Mononuclear cell (primary cell): ENCODE measurements around the gene FLNC. TPM values are rescaled to one million over a fixed set of nuclear protein-coding genes. Genes with fewer than 3 reads are reported as not detected.

ENCODE experiments used
- H3K27me3 ChIP-seq: 2 replicates; pipeline ENCODE4 v1.6.0; 2011; ENCODE audit warnings: low read length, control low read depth; ENCODE audit not compliant: insufficient read depth
- H3K4me1 ChIP-seq: 2 replicates; pipeline ENCODE4 v1.5.1; 2011; ENCODE audit warnings: mild to moderate bottlenecking, low read length, control low read depth; ENCODE audit not compliant: insufficient read depth
- H3K4me3 ChIP-seq: 2 replicates; pipeline ENCODE4 v1.5.1; 2011; ENCODE audit warnings: mild to moderate bottlenecking, low read length, moderate library complexity
- H3K9me3 ChIP-seq: 2 replicates; pipeline ENCODE4 v1.5.1; 2011; ENCODE audit warnings: low read depth, mild to moderate bottlenecking, control low read depth, low read length
- total RNA-seq: library from RNA; depleted of rRNA; stranded (reverse); fragments of >200 nt; gene quantifications from one replicate; pipeline ENCODE4 v1.2.3, GENCODE V29; 2012

Gene FLNC
- total RNA-seq, 1 donor, result under 0.01 TPM

GRCh38 chr7:128903621-128904361, 73.6 kb downstream of the FLNC start:
- Histone ChIP-seq H3K4me1 (no peaks in the 10 kb centered on the region), H3K27me3 (no peaks in the 10 kb centered on the region), H3K9me3 (peaks cover 10% of the 10 kb centered on the region), H3K4me3 (no peak overlapping the region)

- Histone ChIP-seq H3K27me3 (peaks cover 6% of the 10 kb centered on the region), H3K9me3 (peaks cover 2% of the 10 kb centered on the region), H3K4me3 (no peak overlapping the region), H3K4me1 (no peaks in the 10 kb centered on the region)
Measured at GRCh38 chr7:128904381-128905197, 74.4 kb downstream of the FLNC start.

GRCh38 chr7:128906001-128906765, 76.0 kb downstream of the FLNC start:
- no peak overlapping the region for H3K4me3 ChIP-seq
- no peaks in the 10 kb centered on the region for H3K4me1 ChIP-seq
- H3K27me3 ChIP-seq, result peaks cover 20% of the 10 kb centered on the region
- no peaks in the 10 kb centered on the region for H3K9me3 ChIP-seq

GRCh38 chr7:128906766-128907559, 76.8 kb downstream of the FLNC start:
- H3K27me3 ChIP-seq, result peaks cover 20% of the 10 kb centered on the region
- no peaks in the 10 kb centered on the region for H3K4me1 ChIP-seq

More at GRCh38 chr7:128906766-128907559, 76.8 kb downstream of the FLNC start:
- no peak overlapping the region for H3K4me3 ChIP-seq
- no peaks in the 10 kb centered on the region for H3K9me3 ChIP-seq

Other genes with a start within 250 kb of the FLNC start
- gene GARIN1A, start 158.1 kb upstream of the FLNC start, total RNA-seq, result 0.52 TPM
- 39.9 TPM for gene CALU, start 91.0 kb upstream of the FLNC start, total RNA-seq
- not detected for gene OPN1SW, start 54.6 kb upstream of the FLNC start, total RNA-seq
- gene CCDC136, start 38.4 kb upstream of the FLNC start, total RNA-seq, result 1.3 TPM
- 87.9 TPM for gene ATP6V1F, start 32.5 kb downstream of the FLNC start, total RNA-seq
- gene KCP, start 80.3 kb downstream of the FLNC start, total RNA-seq, result 0.10 TPM
- 26.7 TPM for gene IRF5, start 107.5 kb downstream of the FLNC start, total RNA-seq
- 26.8 TPM for gene TNPO3, start 224.7 kb downstream of the FLNC start, total RNA-seq